ENCODE data around the gene SELENON.

SELENON gene

GRCh38 chr1:25810341-25811299, 10.6 kb downstream of the SELENON start:
- peak; percentile 75 for DNase-seq

DNA sequence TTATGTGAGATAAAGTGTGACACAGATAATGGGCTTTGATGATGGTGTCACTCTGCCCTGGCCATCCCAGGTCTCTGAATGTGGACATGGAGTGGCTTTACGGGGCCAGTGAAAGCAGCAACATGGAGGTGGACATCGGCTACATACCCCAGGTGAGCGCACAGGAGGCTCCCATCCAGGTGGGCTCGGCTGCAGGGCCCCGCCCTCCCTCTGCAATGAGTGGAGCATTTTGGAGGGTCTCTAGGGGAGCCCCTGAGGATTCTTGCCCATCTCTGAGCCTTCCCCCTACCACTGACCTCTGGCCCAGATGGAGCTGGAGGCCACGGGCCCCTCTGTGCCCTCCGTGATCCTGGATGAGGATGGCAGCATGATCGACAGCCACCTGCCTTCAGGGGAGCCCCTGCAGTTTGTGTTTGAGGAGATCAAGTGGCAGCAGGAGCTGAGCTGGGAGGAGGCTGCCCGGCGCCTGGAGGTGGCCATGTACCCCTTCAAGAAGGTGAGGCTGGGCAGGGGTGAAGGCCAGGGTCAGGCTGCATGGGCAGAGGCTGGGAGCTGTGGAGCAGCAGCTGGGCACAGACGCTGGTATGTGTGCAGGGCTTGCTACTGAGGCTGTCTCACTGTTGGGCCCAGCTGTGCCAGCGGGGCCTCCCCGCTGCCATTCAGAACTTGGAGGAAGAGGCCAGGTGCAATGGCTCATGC, 11.5 kb downstream of the SELENON start:
- no peak for DNase-seq

- DNase-seq: no peak
Measured at GRCh38 chr1:25813071-25813733, 13.2 kb downstream of the SELENON start.

DNA sequence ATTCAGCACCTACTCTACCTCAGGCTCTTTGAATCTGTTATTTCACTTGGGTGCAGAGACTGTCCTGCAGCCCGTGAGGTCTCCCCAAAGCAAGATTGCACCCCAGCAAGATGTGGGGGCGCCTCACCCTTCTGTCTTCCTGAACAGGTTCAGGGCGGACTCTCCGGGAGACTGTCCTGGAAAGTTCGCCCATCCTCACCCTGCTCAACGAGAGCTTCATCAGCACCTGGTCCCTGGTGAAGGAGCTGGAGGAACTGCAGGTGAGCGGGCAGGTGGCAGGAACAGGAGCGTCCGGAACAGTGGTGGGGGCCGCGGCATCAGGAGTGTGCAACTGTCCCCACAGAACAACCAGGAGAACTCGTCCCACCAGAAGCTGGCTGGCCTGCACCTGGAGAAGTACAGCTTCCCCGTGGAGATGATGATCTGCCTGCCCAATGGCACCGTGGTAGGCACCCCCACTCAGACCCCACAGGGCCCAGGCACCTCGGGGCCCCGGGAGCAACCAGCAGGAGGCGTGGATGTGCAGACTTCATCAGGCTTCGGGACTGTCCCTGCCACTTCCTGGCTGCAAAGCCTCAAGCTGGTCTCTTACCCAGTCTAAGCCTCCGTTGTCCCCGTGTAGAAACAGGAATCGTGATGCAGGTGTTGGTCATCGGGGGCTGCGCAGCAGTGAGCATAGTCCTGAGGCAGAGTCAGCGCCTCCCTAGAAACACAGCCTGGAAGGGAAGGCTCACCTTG, 13.9 kb downstream of the SELENON start:
- no peak for DNase-seq

DNA sequence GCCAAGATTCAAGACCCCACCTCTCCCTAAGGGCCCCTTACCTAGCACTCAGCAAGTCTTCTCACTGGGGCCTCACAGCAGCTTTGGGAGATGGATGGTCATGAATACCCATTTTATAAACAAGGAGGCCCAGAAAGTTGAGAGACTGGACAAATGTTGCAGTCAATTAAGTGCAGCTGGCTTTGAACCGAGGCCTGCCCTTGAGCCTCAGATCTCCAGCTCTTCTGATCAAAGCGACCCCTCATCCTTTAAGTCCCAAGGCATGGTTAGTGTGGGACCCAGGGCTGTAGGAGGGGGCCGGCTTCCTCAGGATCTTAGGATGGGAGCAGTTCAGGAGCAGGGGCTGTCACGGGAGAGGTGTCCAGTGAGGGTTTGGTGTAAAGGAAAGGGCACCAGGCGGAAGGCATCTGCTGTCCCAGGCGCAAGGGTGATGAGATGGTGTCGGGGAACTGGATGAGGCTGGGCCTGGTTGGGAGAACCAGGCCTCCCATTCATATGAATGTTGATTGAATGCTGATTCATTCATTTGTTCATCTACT, 14.6 kb downstream of the SELENON start:
- DNase-seq: no peak

- DNase-seq: no peak
Measured at GRCh38 chr1:25815208-25816111, 15.5 kb downstream of the SELENON start.

- no peak for DNase-seq
Measured at GRCh38 chr1:25816112-25816718, 16.2 kb downstream of the SELENON start.

GRCh38 chr1:25817840-25818501, 18.0 kb downstream of the SELENON start:
- DNase-seq: no peak

- no peak for DNase-seq
Measured at GRCh38 chr1:25818569-25818968, 18.6 kb downstream of the SELENON start.

GRCh38 chr1:25819491-25820246, 19.7 kb downstream of the SELENON start, which contains the start of gene MTFR1L:
MTFR1L (plus strand) TSS chr1:25819954; CDS start chr1:25823105, 3,151 bp downstream.
- peak; percentile 64 for DNase-seq

DNA sequence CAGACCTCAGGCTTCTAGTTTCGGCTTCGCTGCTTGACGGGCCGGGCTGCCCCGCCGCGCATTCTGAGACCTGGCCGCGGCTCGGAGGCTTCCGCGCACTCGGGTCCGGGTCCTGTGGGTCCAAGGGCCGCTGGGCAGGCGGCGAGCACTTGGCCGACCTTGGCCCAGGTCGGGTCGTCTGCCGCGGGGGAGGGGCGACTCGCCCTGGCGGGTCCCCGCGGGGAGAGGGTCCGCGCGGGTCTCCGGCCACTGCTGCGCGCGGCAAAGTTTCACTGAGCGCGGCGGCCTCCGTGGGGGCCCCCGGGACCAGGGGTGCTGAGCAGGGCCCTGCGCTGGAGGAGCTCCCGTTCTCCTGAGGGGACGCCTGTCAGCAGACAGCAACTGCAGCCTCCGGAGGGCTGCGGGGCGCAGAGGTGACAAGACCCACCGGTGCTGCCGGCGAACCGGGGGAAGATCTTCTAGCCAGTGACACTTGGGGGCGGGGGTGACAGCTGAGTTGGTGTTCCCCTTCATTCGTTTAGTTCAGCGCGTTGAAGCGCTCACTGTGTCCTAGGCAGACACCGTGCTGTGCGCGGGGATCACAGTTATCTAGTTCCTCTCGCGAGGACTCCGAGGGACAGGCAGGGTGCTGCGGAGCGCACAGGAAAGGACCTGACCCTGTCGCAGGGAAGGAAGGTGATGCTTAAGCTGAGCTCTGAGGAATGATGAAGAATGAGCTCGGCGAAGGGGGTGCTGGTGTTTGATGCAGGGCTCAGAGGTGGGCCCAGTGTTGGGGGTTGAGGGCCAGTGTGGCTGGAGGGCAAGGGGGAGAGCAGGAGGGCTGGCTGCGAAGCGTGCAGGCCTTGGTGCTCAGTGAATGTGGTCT, 20.5 kb downstream of the SELENON start:
- peak; percentile 45 for DNase-seq

- no peak for DNase-seq
Measured at GRCh38 chr1:25821112-25821476, 21.1 kb downstream of the SELENON start.

DNA sequence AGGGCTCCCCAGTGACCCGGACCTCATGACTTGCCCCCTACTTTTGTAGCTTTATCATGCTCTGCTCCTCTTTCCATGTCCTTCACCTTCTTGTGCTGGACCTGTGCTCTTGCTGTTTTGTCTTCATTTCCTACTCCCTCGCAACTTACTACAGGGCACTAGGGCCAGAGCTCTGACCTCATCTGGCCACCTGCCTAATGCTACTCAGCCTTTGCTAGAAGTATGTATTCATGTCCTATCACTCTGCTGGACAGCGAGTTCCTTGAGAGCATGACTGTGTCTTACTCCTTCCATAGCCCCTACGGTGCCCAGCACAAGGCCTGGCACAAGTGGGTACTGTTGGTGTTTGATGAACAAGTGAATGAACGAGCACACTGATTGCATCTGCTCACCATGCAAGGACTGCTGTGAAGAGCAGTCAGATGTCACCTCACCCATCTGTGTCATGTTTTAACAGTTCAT, 21.7 kb downstream of the SELENON start:
- DNase-seq: no peak

GRCh38 chr1:25825605-25826004, 25.6 kb downstream of the SELENON start:
- DNase-seq: no peak

DNA sequence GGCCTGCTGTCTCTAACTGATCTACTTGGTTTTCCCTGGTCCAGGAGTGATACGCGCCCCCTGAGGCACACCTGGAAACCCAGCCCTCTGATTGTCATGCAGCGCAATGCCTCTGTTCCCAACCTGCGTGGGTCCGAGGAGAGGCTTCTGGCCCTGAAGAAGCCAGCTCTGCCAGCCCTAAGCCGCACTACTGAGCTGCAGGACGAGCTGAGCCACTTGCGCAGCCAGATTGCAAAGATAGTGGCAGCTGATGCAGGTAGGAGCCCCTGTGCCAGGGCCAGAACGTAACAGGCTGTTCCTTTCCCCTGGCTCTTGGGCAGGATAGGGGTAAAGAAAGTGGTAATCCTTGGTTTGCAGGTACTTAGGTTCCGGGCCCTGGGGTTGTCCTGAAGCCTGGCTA, 26.6 kb downstream of the SELENON start:
- DNase-seq: no peak

DNA sequence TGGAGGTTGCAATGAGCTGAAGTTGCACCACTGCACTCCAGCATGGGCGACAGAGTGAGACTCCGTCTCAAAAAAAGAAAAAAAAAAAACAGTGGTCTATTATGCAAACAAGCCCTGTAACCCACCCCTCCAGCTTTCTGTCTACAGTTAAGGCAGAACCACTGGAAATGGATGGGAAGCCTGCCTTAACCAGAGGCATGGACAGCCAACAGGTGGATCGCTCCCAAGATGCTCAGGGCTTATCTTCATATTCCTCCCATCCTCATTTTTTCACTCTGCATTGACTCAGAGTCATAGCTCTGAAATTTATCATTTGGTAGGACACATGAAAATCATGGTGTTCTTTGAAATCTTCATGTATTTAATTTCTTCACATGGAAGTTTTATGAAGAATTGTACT, 28.5 kb downstream of the SELENON start:
- no peak for DNase-seq

GRCh38 chr1:25829046-25829445, 29.1 kb downstream of the SELENON start:
- DNase-seq: no peak

DNA sequence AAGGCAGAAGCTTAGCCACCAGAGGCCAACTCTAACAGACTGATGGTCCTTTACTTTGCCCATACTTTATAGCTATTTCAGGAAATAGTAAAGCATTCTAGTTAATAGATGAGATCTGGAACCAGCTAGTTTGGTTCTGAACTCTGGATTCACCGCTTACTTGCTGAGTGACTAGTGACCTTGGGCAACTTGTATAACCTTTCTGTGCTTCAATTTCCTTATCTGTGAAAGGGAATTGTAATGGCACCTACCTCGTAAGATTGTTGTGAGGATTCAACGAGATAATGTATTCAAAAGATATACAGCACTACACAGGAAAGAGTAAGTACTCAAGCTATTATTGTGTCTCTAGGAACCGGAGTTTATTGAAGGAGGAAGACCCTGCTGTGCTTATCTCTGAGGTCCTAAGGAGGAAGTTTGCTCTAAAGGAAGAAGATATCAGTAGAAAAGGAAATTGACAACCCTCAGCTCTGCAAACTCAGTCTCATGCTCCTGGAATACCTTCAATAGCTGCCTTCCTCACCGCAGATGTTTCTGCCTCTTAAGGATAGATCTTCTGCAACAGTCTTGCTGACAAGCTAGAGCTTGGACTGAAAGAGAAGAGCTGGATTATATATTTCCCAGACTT, 31.7 kb downstream of the SELENON start:
- DNase-seq: no peak

All from COR-L47 (cell line).